Measurements from ENCODE around the gene TAF5.
A peak's percentile ranks its signal among the peaks of the same experiment; 100 is the strongest.

TAF5 gene

DNA sequence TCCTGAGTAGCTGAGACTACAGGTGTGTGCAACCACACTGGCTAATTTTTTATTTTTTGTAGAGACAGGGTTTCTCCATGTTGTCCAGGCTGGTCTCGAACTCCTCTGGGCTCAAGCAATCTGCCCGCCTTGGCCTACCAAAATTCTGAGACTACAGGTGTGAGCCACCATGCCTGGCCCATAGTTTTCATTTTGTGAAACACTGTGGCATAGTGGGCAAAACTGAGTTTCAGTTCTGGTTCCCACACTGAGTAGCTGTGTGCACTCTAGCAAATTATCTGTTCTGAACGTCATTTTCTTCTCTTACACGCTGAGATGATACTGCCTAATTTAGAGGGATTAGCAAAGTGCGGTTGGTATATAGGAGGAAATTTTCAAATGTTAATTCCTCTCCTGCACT lies 15.0 kb downstream of the TAF5 start:
- Histone ChIP-seq H3K9me3 (ENCODE audit: control insufficient read depth, low read length) (no peaks in the 10 kb centered on the region), H2AFZ (no peak overlapping the region), H3K27me3 (ENCODE audit: control insufficient read depth, insufficient read depth, low read length) (no peaks in the 10 kb centered on the region), H3K27ac (no peak overlapping the region), H3K4me1 (no peaks in the 10 kb centered on the region), H3K36me3 (ENCODE audit: control insufficient read depth, insufficient read depth, low read length) (no peaks in the 10 kb centered on the region), H3K79me2 (no peaks in the 10 kb centered on the region), H3K9ac (no peak overlapping the region), H3K4me2 (ENCODE audit: low read length) (no peak overlapping the region), H3K4me3 (ENCODE audit: low read depth, low read length) (no peak overlapping the region)
- TF ChIP-seq, protein P1, sequence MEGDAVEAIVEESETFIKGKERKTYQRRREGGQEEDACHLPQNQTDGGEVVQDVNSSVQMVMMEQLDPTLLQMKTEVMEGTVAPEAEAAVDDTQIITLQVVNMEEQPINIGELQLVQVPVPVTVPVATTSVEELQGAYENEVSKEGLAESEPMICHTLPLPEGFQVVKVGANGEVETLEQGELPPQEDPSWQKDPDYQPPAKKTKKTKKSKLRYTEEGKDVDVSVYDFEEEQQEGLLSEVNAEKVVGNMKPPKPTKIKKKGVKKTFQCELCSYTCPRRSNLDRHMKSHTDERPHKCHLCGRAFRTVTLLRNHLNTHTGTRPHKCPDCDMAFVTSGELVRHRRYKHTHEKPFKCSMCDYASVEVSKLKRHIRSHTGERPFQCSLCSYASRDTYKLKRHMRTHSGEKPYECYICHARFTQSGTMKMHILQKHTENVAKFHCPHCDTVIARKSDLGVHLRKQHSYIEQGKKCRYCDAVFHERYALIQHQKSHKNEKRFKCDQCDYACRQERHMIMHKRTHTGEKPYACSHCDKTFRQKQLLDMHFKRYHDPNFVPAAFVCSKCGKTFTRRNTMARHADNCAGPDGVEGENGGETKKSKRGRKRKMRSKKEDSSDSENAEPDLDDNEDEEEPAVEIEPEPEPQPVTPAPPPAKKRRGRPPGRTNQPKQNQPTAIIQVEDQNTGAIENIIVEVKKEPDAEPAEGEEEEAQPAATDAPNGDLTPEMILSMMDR (IDR thresholded peaks at IDR 0.05), result no peak

DNA sequence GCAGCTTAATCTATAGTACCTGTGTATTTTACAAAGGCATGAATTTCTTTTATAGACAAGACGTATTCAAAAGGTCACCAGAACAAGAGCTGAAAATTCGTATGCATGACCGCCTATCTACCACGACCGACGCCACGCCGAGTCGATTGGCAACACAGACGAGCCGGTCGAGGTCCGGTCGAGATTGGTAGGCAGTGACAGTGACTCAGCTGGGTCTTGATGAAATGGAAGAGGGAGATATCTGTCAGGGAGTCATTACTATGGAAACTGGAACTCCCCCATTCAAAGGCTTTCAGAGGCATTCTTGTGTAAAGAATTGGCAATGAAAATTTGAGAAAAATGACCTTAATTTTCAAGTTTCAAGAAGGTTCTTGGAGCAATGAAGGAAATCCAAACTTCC lies 26.4 kb downstream of the TAF5 start:
- H3K4me3 ChIP-seq (ENCODE audit: low read depth, low read length), result no peak overlapping the region
- H3K79me2 ChIP-seq, result peaks cover 23% of the 10 kb centered on the region
- H3K4me1 ChIP-seq, result peaks cover 8% of the 10 kb centered on the region
- H3K36me3 ChIP-seq (ENCODE audit: control insufficient read depth, insufficient read depth, low read length), result no peaks in the 10 kb centered on the region
- no peak overlapping the region for H3K9ac ChIP-seq
- TF ChIP-seq, protein P1 (IDR thresholded peaks at IDR 0.05), result no peak
- peak overlapping the region; percentile 9 for H3K4me2 ChIP-seq (ENCODE audit: low read length)
- no peaks in the 10 kb centered on the region for H3K9me3 ChIP-seq (ENCODE audit: control insufficient read depth, low read length)
- no peaks in the 10 kb centered on the region for H3K27me3 ChIP-seq (ENCODE audit: control insufficient read depth, insufficient read depth, low read length)
- H2AFZ ChIP-seq, result no peak overlapping the region
- H3K27ac ChIP-seq, result no peak overlapping the region

DNA sequence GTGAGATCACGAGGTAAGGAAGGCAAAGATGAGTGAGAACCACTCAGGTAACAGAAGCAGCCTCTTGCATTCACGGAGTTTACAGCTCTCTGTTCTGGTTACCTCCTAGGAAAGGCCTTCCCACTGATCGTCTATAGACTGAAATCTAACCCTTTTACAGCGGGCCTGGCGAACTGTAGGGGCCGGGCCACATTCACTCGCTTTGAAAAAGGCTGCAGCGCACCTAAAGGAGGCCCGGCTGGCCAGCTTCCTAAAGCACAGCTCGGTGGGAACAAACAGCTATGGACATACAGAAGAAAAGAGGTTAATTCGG lies 27.9 kb downstream of the TAF5 start:
- H2AFZ ChIP-seq, result peak overlapping the region; percentile 87
- H3K36me3 ChIP-seq (ENCODE audit: control insufficient read depth, insufficient read depth, low read length), result no peaks in the 10 kb centered on the region
- peak overlapping the region; percentile 87 for H3K4me2 ChIP-seq (ENCODE audit: low read length)
- H3K27ac ChIP-seq, result peak overlapping the region; percentile 78
- peaks cover 23% of the 10 kb centered on the region for H3K79me2 ChIP-seq
- peaks cover 8% of the 10 kb centered on the region for H3K4me1 ChIP-seq
- no peaks in the 10 kb centered on the region for H3K9me3 ChIP-seq (ENCODE audit: control insufficient read depth, low read length)
- TF ChIP-seq, protein P1 (IDR thresholded peaks at IDR 0.05), result no peak
- peak overlapping the region; percentile 88 for H3K9ac ChIP-seq
- H3K4me3 ChIP-seq (ENCODE audit: low read depth, low read length), result peak overlapping the region; percentile 95
- no peaks in the 10 kb centered on the region for H3K27me3 ChIP-seq (ENCODE audit: control insufficient read depth, insufficient read depth, low read length)

DNA sequence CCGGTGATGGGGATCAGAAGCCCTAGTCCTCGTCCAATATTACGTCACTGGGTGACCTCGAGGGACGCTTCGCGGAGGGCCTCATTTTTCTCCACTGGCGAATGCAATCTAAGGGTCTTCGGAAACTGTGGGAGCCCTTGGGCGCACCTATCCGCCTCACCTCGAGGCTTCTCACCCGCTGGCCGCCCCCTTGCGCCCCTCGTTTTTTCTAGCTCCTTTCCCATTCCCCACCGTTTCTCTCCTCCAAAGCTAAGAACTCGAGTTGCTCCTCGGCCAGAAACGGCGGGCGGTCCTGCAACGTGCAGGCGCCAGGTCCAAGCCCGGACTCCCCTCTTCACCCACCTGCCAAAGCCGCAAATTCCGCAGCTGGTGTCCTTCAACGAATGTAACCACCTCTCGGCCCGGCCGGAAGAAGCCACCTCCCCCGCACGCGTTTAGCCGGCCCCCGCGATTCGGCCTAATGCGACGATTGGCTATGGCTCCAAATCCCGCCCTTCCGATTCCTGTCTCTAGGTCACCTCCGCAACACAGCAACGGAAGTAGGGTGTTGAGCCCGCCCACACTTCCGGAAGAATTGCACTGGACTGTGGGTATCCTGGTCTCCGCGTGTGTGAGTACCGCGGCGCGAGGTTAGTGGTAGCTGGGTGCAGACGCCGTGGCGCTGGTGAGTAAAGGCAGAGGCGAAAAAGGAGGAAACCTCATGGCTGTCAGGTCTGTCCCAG lies 28.5 kb downstream of the TAF5 start, which contains the start of the genes ATP5MK and PDCD11:
TSS of gene ATP5MK (minus strand) at position 409 of the 722 bp plus-strand sequence. CDS start 4,018 bp downstream, outside the sequence.
TSS of gene PDCD11 (plus strand) at position 560 of the 722 bp plus-strand sequence. CDS start 1,801 bp downstream, outside the sequence.
- peak within 1 kb of the TSS; percentile 78 for H3K27ac ChIP-seq
- H3K27me3 ChIP-seq (ENCODE audit: control insufficient read depth, insufficient read depth, low read length), result no peaks in the 10 kb centered on the region
- no peaks in the 10 kb centered on the region for H3K9me3 ChIP-seq (ENCODE audit: control insufficient read depth, low read length)
- H3K4me2 ChIP-seq (ENCODE audit: low read length), result peak within 1 kb of the TSS; percentile 87
- peak within 1 kb of the TSS; percentile 95 for H3K4me3 ChIP-seq (ENCODE audit: low read depth, low read length)
- peaks cover 8% of the 10 kb centered on the region for H3K4me1 ChIP-seq
- TF ChIP-seq, protein P1 (IDR thresholded peaks at IDR 0.05), result no peak
- H3K79me2 ChIP-seq, result peaks cover 23% of the 10 kb centered on the region
- peak within 1 kb of the TSS; percentile 87 for H2AFZ ChIP-seq
- H3K9ac ChIP-seq, result peak within 1 kb of the TSS; percentile 88
- H3K36me3 ChIP-seq (ENCODE audit: control insufficient read depth, insufficient read depth, low read length), result no peaks in the 10 kb centered on the region

DNA sequence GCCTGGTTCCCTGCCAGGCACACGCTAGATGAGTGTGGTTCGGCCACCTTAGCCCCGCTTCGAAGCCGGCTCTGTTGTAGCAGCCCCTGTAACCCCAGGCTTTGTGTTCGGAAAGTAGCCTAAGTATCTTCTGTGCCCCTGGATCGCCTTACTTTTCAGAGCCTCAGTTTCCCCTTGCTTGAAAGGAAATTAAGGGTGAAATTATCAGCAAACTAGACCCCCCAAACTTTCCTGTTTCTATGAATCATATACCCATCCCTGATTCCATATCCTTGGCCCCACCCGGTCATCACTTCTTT lies 29.0 kb downstream of the TAF5 start:
- TF ChIP-seq, protein P1 (IDR thresholded peaks at IDR 0.05), result no peak
- Histone ChIP-seq H3K4me2 (ENCODE audit: low read length) (peak overlapping the region; percentile 87), H3K4me1 (peaks cover 8% of the 10 kb centered on the region), H3K79me2 (peaks cover 23% of the 10 kb centered on the region), H3K4me3 (ENCODE audit: low read depth, low read length) (peak overlapping the region; percentile 95), H3K27me3 (ENCODE audit: control insufficient read depth, insufficient read depth, low read length) (no peaks in the 10 kb centered on the region), H3K36me3 (ENCODE audit: control insufficient read depth, insufficient read depth, low read length) (no peaks in the 10 kb centered on the region), H3K27ac (no peak overlapping the region), H3K9ac (peak overlapping the region; percentile 88), H2AFZ (peak overlapping the region; percentile 87), H3K9me3 (ENCODE audit: control insufficient read depth, low read length) (no peaks in the 10 kb centered on the region)

Data from parathyroid adenoma (tissue), 2 donors.